ENCODE data around the gene MACROH2A2. TPM values are rescaled to one million over a fixed set of nuclear protein-coding genes. Genes with fewer than 3 reads are reported as not detected.
"Not testable (repeated sequence)": the region's sequence is repeated elsewhere in the genome, so short reads cannot be mapped to it uniquely, and the experiment has no call there.

The MACROH2A2 gene
- total RNA-seq, 2 donors from 2014 or later: 13.0 to 15.5 TPM

GRCh38 chr10:70121281-70121949 lies 68.8 kb downstream of the MACROH2A2 start:
- DNase-seq (no peak), ATAC-seq (no peak)
- intact Hi-C loops (cut with DNase I): no loop called here

DNA sequence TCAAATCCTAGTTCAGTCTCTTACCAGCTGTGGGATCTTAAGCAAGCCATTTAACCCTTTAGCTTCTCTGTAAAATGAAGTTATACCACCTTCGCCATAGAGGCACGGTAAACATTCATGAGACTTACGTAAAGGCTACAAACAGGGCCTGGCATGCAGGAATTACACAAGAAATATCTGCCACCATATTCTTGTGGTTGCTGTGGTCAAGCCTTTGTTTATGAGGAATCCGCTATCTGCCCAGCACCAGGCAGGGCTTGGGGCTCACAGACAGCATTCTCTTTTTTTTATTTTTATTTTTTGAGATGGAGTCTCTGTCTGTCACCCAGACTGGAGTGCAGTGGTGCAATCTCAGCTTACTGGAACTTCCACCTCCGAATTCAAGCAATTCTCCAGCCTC lies 70.1 kb downstream of the MACROH2A2 start:
- intact Hi-C loops (cut with DNase I): no loop called here
- DNase-seq (no peak), ATAC-seq (no peak)

DNA sequence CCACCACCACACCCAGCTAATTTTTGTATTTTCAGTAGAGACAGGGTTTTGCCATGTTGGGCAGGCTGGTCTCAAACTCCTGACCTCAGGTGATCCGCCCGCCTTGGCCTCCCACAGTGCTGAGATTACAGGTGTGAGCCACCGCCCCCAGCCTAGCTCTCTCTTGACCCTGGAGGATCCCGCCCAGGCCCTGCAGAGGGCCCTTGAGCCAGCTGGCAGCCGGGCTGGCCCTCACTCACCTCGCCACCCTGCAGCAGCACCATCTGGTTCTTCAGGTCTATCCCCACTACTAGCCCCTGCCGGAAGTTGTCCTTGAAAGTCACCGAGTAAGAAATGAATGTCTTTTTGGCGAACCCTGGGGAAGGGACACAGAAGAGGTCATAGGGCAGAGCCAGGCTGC lies 70.5 kb downstream of the MACROH2A2 start:
- DNase-seq; ATAC-seq; intact Hi-C loops (cut with DNase I): not testable (repeated sequence)

- intact Hi-C loops (cut with DNase I): no loop called here
- DNase-seq (no peak), ATAC-seq (no peak)
These were observed 71.2 kb downstream of the MACROH2A2 start for GRCh38 chr10:70123817-70124216.

GRCh38 chr10:70124415-70124814 lies 71.8 kb downstream of the MACROH2A2 start:
- ATAC-seq (no peak), DNase-seq (no peak)
- intact Hi-C loops (cut with DNase I): no loop called here

- ATAC-seq: no peak
- intact Hi-C loops (cut with DNase I): no loop called here
- DNase-seq: no peak
These were observed 72.3 kb downstream of the MACROH2A2 start for GRCh38 chr10:70124918-70125317.

DNA sequence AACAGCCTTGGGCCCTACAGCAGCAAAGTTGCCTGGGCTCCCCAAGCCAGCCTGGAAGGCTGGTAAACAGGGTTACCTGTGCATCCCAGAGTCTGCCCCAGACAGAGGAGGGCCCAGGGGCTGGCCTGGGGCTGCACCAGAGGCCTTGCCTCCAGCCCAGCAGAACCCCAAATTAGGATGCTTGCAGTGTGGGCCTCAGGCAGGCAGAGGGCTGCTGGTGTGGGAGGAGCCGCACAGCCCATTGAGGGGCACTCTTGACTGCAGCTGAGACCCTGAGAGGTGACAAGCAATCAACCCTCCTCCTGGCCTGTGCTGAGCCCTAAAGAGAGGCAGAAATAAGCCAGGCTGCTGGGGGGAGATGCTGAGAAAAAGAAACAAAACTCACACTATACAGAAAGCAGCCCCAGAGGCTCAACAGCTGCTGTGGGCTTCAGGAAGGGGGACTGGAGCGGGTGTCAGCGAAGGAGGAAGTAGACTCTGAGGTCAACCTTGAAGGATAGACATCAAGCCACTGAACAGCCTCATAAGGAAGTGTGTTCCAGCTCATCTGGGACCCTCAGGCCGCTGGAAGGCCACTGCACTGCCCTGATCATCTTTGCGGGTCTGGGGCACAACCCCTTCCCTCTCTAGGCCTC lies 73.4 kb downstream of the MACROH2A2 start:
- intact Hi-C loops (cut with DNase I): no loop called here
- ATAC-seq: no peak
- no peak for DNase-seq

GRCh38 chr10:70126700-70127395 lies 74.2 kb downstream of the MACROH2A2 start:
- DNase-seq (no peak), ATAC-seq (peak in 1 of 2 donors; percentile 66)
- intact Hi-C loops (cut with DNase I): no loop called here

GRCh38 chr10:70130878-70131559 lies 78.4 kb downstream of the MACROH2A2 start:
- peak in 1 of 2 donors; percentile 29 for ATAC-seq
- intact Hi-C loops (cut with DNase I): no loop called here
- no peak for DNase-seq

DNA sequence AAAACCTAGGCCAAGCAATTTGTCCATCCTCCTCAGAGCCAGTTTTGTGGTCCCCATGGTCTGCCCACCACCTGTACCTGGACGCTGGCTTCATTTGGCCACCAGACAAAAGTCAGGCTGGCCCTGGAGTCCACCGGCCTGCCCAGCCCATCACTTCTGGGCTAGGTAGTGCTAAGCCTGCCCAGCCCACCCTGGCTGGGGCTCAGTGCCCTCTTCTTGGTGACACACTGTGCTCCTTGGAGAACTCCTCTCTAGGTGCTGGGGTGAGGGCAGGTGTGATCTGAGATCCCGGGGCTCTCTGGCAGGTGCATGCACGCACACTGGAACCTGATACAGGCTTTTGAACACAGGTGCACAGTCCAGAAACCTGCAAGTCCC lies 78.9 kb downstream of the MACROH2A2 start:
- DNase-seq (no peak), ATAC-seq (peak in 1 of 2 donors; percentile 4)
- intact Hi-C loops (cut with DNase I): no loop called here

- intact Hi-C loops (cut with DNase I): no loop called here
- DNase-seq (peak; percentile 89), ATAC-seq (peak; percentile 86 to 95)
These were observed 79.7 kb downstream of the MACROH2A2 start, which contains the start of gene AIFM2 for GRCh38 chr10:70132098-70133029. Gene AIFM2 (minus strand): TSS chr10:70132825. CDS start chr10:70124084, 8,741 bp downstream.

DNA sequence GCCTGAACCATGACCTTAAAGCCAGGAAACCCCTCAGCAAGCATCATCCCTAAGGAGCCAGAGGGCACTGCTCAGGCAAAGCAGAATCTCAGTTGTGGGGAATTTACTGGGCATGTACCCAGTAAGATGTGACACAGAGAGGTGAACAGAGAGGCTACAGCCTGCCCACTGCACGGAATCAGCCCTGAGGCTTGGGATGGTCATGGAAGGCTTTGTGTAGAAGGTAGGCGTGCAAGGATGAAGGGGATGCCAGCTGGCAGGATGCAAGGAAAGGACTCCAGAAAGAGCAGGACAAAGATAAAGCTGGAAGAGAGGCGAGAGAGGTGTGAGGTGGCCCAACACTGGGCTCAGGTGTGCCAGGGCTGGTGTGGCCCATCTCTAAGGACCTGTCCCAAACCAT lies 82.4 kb downstream of the MACROH2A2 start:
- intact Hi-C loops (cut with DNase I): no loop called here
- DNase-seq (no peak), ATAC-seq (no peak)

DNA sequence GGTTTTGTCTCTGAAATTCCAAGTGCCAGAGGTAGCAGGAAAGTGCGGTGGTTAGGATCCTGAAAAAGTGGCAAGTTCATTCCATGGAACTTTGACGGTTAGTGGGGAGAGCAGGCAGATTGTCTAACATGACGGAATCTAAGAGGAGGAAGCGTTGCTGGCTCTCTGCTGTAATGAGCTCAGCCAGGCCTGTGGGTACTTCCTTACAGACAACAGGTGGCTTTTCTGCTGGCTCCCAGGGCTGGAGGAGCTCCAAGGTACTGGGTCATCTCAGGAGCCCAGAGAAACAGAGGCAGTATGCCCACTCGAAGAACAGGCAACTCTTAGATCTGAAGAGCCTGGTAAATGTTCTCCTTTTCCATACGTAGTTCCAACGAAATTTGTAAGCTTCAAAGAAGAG lies 83.0 kb downstream of the MACROH2A2 start:
- intact Hi-C loops (cut with DNase I): no loop called here
- ATAC-seq (no peak), DNase-seq (no peak)

DNA sequence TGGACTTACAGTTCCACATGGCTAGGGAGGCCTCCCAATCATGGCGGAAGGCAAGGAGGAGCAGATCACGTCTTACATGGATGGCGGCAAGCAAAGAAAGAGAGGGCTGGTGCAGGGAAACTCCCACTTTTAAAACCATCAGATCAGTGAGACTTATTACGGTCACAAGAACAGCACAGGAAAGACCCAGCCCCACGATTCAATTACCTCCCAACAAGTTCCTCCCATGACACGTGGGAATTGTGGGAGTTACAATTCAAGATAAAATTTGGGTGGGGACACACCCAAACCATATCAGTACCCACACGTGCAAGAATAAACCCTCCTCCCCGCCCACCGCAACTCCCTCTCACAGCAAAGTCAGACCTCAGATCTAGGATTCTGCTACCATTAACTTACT lies 84.5 kb downstream of the MACROH2A2 start:
- DNase-seq (no peak), ATAC-seq (no peak)
- intact Hi-C loops (cut with DNase I): no loop called here

GRCh38 chr10:70137927-70138883 lies 85.6 kb downstream of the MACROH2A2 start:
- intact Hi-C loops (cut with DNase I): no loop called here
- DNase-seq: no peak
- no peak for ATAC-seq

DNA sequence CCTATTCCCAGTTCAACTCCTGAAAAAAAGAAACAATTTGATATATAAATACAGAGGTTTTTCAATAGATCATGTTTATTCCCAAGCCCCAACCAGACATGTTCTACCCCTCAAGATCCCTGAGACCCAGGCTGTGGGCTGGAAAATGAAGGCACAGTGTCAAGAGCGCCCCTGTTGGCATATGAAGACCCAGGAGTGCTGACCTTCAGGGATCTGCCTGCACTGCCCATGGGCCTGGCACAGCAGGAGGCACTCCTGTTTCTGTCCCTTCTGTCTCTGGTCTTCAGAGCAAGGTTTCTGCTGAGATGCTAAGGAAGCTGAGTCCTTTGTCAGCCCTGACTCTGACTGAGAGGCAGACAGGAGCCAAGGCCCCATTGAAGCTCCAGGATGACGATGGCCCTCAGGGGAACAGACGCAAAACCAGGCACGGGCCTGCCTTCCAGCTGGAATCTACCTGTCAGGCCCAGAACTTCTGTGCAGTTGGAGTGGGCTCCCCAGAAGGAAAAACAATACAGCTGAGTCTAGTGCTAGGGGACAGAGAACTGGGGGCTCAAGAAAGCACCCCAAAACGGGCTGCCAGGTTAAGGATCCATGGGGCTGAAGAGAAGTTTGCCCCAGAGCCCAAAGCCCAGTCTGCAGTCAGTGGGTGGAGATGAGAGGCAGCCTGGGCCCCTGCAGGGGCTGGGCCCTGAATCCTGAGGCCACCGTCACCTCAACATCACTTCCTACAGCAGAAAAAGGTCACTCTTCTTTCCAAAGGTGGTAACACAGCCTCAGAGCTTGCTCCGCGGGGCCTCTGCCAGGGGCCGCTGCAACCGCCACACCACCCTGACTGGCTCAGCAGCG lies 86.7 kb downstream of the MACROH2A2 start:
- no peak for DNase-seq
- ATAC-seq: no peak
- intact Hi-C loops (cut with DNase I): no loop called here

- ATAC-seq (no peak), DNase-seq (no peak)
- intact Hi-C loops (cut with DNase I): no loop called here
These were observed 87.3 kb downstream of the MACROH2A2 start for GRCh38 chr10:70139997-70140250.

All from left cardiac atrium (tissue), 4 donors.